Transverse colon (tissue), 4 donors: Measurements from ENCODE around the gene PRR7. TPM values are rescaled to one million over a fixed set of nuclear protein-coding genes. Genes with fewer than 3 reads are reported as not detected.

ENCODE experiments used
- DNase-seq: peaks from one replicate; pipeline ENCODE4 v3.0.0-alpha.2; 2019
- H3K27ac ChIP-seq, 4 donors: fragments of 200-600 bp; sonication (generic); 2 replicates each; pipeline ENCODE4 v1.5.1; 2016 to 2018; ENCODE audit warnings: inconsistent platforms in 4 of 4
- H3K27me3 ChIP-seq: fragments of 200-600 bp; sonication (generic); 2 replicates; pipeline ENCODE4 v1.5.1; 2017; ENCODE audit warnings: inconsistent platforms
- H3K36me3 ChIP-seq, 4 donors: fragments of 200-600 bp; sonication (generic); 2 replicates each; pipeline ENCODE4 v1.5.1; 2017 to 2019; ENCODE audit warnings: inconsistent platforms in 4 of 4
- H3K4me1 ChIP-seq, 4 donors: fragments of 200-600 bp; sonication (generic); 2 replicates each; pipeline ENCODE4 v1.5.1; 2017 to 2020; ENCODE audit warnings: inconsistent platforms in 4 of 4
- H3K4me3 ChIP-seq, 4 donors: fragments of 200-600 bp; sonication (generic); 1 replicate in 1 of 4; 2 replicates in 3 of 4; pipeline versions ENCODE4 v1.5.1 to v1.6.1; 2017 to 2019; ENCODE audit warnings: inconsistent platforms in 4 of 4
- H3K9me3 ChIP-seq, 2 donors: fragments of 200-600 bp; sonication (generic); 2 replicates each; pipeline ENCODE4 v1.5.1; 2017 to 2019; ENCODE audit warnings: inconsistent platforms in 2 of 2
- CTCF ChIP-seq, 5 experiments: fragments of 200-600 bp in 3 of 5; fragments of 450-650 bp in 2 of 5; sonication (generic) in 3 of 5; IDR thresholded peaks; 1 replicate in 2 of 5; 2 replicates in 3 of 5; pipeline ENCODE4 v1.5.1; 2016 to 2017; ENCODE audit warnings: antibody characterized with exemption in 5 of 5, inconsistent platforms in 3 of 5, mild to moderate bottlenecking in 2 of 5, moderate library complexity in 1 of 5
- EP300 ChIP-seq: sonication (generic); formaldehyde crosslinking; IDR thresholded peaks from one replicate; pipeline ENCODE4 v1.6.1; 2017; ENCODE audit warnings: antibody characterized with exemption, low read depth
- POLR2A ChIP-seq: fragments of 450-650 bp; IDR thresholded peaks from one replicate; pipeline ENCODE4 v1.6.1; 2016; ENCODE audit warnings: antibody characterized with exemption, mild to moderate bottlenecking, moderate library complexity
- POLR2AphosphoS5 ChIP-seq, 3 donors: sonication (generic); formaldehyde crosslinking; IDR thresholded peaks; one replicate each; pipeline ENCODE4 v1.6.1; 2016; ENCODE audit warnings: antibody characterized with exemption in 3 of 3
- WGBS, 2 donors: methylation state at CpG; one replicate each; pipeline ENCODE4 v1.1.5; 2018; ENCODE audit warnings: low coverage in 1 of 2; 5-methylcytosine and 5-hydroxymethylcytosine counted together
- in situ Hi-C, 4 donors: fragments of 200-750 bp; cut with MboI; loops; one replicate each; pipeline versions ENCODE4 v1.15.0 to v1.15.1; 2017; ENCODE audit warnings: low sequenced_read_pairs in 3 of 4, low pct_ligation_motif_present in 1 of 4, low pct_unique_long_range_greater_than_20kb in 1 of 4
- intact Hi-C: fragments of 100-400 bp; cut with DNase I; formaldehyde crosslinking; loops from one replicate; pipeline ENCODE4 v1.15.1; 2023; ENCODE audit warnings: low total_unique reads
- total RNA-seq, 4 donors: library from RNA; depleted of rRNA; stranded (reverse); fragments of >200 nt; gene quantifications; one replicate each; pipeline ENCODE4 v1.1.0, GENCODE V29; 2016

The PRR7 gene
- total RNA-seq, 4 donors from 2014 or later = 2.1 to 5.0 (median 2.5) TPM; not detected in 1

- Histone ChIP-seq H3K27ac (peak overlapping the region; percentile 76 to 92 (median 88)), H3K27me3 (no peaks in the 10 kb centered on the region), H3K9me3 (no peaks in the 10 kb centered on the region), H3K4me1 (peaks cover 10 to 27% (median 24%) of the 10 kb centered on the region in 4 donors), H3K36me3 (no peaks in the 10 kb centered on the region), H3K4me3 (peak overlapping the region; percentile 46 to 67 (median 64))
- peak; percentile 47 for TF ChIP-seq POLR2A
- no peak for TF ChIP-seq EP300
- peak; percentile 25 to 66 (median 65) for TF ChIP-seq POLR2AphosphoS5 (IDR thresholded peaks at IDR 0.05)
- peak; percentile 66 to 89 (median 74) for TF ChIP-seq CTCF (IDR thresholded peaks at IDR 0.05)
- in situ Hi-C loops = loop anchor here in 2 of 4 donors (5.0 to 25.0 kb wide), 2 partner anchors 63 to 143 kb away; partner anchors contain the start of genes MXD3 (in 1 of the 2), PRELID1 (in 1 of the 2) and RAB24 (in 1 of the 2)
- WGBS, 2 donors = 1% methylated on average over 66 of the region's 80 CpGs; no CpG with 5 or more reads in 1 of the 2 donors
- peak; percentile 93 for DNase-seq
- intact Hi-C loops = loop anchor here (2.0 to 10.0 kb wide), 2 partner anchors 52 to 140 kb away; partner anchors contain the start of gene MXD3
These were observed 8.5 kb downstream of the PRR7 start for GRCh38 chr5:177455036-177455660.

- H3K9me3 ChIP-seq = no peaks in the 10 kb centered on the region
- no peaks in the 10 kb centered on the region for H3K36me3 ChIP-seq
- TF ChIP-seq POLR2AphosphoS5 (IDR thresholded peaks at IDR 0.05) (peak; percentile 12 to 36 (median 15)), CTCF (IDR thresholded peaks at IDR 0.05) (peak; percentile 76 to 99 (median 97)), EP300 (no peak)
- peaks cover 10 to 27% (median 24%) of the 10 kb centered on the region in 4 donors for H3K4me1 ChIP-seq
- WGBS, 2 donors = 0% methylated on average over 58 of the region's 76 CpGs; no CpG with 5 or more reads in 1 of the 2 donors
- DNase-seq = peak; percentile 97
- H3K27ac ChIP-seq = peak overlapping the region; percentile 76 to 92 (median 88)
- peak overlapping the region; percentile 46 to 67 (median 64) for H3K4me3 ChIP-seq
- intact Hi-C loops = loop anchor here (2.0 to 10.0 kb wide), 3 partner anchors 41 to 141 kb away; partner anchors contain the start of genes MXD3 and PDLIM7
- in situ Hi-C loops = loop anchor here in 2 of 4 donors (5.0 to 25.0 kb wide), 2 partner anchors 64 to 144 kb away; partner anchors contain the start of genes MXD3 (in 1 of the 2), PRELID1 (in 1 of the 2) and RAB24 (in 1 of the 2)
- no peaks in the 10 kb centered on the region for H3K27me3 ChIP-seq
These were observed 9.3 kb downstream of the PRR7 start for GRCh38 chr5:177455661-177456590.

GRCh38 chr5:177456591-177456964 is 10.0 kb downstream of the PRR7 start:
- Histone ChIP-seq H3K4me1 (peaks cover 10 to 27% (median 24%) of the 10 kb centered on the region in 4 donors), H3K9me3 (no peaks in the 10 kb centered on the region), H3K36me3 (no peaks in the 10 kb centered on the region), H3K4me3 (no peak overlapping the region), H3K27ac (peak overlapping the region; percentile 17 to 92 (median 88)), H3K27me3 (no peaks in the 10 kb centered on the region)
- TF ChIP-seq CTCF (IDR thresholded peaks at IDR 0.05) (no peak), POLR2A (no peak), EP300 (no peak), POLR2AphosphoS5 (IDR thresholded peaks at IDR 0.05) (no peak)
- no peak for DNase-seq
- 19% methylated on average over 12 of the region's 12 CpGs; no CpG with 5 or more reads in 1 of the 2 donors for WGBS, 2 donors
- in situ Hi-C loops (loop anchor here in 2 of 4 donors (5.0 to 25.0 kb wide), 2 partner anchors 64 to 144 kb away; partner anchors contain the start of genes MXD3 (in 1 of the 2), PRELID1 (in 1 of the 2) and RAB24 (in 1 of the 2)), intact Hi-C loops (loop anchor here (2.0 to 10.0 kb wide), 2 partner anchors 40 to 142 kb away; partner anchors contain the start of genes MXD3 and PDLIM7)
